ENCODE data around the gene KANSL2. TPM values are rescaled to one million over a fixed set of nuclear protein-coding genes. Genes with fewer than 3 reads are reported as not detected.

Gene KANSL2
- total RNA-seq, 1 experiment from 2014 or later = 59.7 TPM

DNA sequence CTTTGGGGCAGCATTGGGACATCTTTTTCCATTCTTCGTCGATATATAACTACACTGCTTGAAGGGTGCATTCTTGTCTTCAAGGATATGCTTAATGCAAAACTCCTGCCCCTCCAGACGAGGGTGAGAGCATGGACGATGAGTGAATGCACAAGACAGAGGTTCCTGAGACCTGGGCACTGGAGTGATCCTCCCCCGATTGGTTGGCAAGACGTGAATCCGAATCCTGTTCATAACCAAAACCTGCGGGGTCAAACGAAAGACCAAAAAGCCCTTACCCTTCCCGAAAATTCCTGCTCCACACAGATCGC is 684 bp downstream of the KANSL2 start:
- Mint-ChIP-seq H3K9me3 (ENCODE audit: unreplicated experiment) (no peaks in the 10 kb centered on the region), H3K4me3 (ENCODE audit: unreplicated experiment) (peak overlapping the region; percentile 92), H3K36me3 (ENCODE audit: insufficient read depth, unreplicated experiment) (peaks cover 69% of the 10 kb centered on the region), H3K27ac (ENCODE audit: unreplicated experiment) (peak overlapping the region; percentile 93), H3K4me1 (ENCODE audit: low read depth, unreplicated experiment) (peaks cover 14% of the 10 kb centered on the region), H3K27me3 (ENCODE audit: insufficient read depth, unreplicated experiment) (no peaks in the 10 kb centered on the region)
- intact Hi-C loops (cut with micrococcal nuclease; ENCODE audit: unreplicated experiment) = no loop called here
- CTCF ChIA-PET = interaction anchor here (0.7 to 1.8 kb wide), 3 partner anchors 72 to 385 kb away, joined by 3 to 7 read pairs (median 4); no protein-coding TSS in a partner anchor
- DNase-seq = no peak
- POLR2A ChIA-PET = interaction anchor here (0.5 to 1.5 kb wide), 3 partner anchors 72 to 113 kb away, joined by 6 to 15 read pairs (median 11); partner anchors contain the start of gene ADCY6
- TF ChIP-seq, protein P1, sequence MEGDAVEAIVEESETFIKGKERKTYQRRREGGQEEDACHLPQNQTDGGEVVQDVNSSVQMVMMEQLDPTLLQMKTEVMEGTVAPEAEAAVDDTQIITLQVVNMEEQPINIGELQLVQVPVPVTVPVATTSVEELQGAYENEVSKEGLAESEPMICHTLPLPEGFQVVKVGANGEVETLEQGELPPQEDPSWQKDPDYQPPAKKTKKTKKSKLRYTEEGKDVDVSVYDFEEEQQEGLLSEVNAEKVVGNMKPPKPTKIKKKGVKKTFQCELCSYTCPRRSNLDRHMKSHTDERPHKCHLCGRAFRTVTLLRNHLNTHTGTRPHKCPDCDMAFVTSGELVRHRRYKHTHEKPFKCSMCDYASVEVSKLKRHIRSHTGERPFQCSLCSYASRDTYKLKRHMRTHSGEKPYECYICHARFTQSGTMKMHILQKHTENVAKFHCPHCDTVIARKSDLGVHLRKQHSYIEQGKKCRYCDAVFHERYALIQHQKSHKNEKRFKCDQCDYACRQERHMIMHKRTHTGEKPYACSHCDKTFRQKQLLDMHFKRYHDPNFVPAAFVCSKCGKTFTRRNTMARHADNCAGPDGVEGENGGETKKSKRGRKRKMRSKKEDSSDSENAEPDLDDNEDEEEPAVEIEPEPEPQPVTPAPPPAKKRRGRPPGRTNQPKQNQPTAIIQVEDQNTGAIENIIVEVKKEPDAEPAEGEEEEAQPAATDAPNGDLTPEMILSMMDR (IDR thresholded peaks at IDR 0.05; ENCODE audit: insufficient read depth in 1 of 2, low read depth in 1 of 2, low read length in 1 of 2, severe bottlenecking in 1 of 2, unreplicated experiment in 1 of 2) = no peak
- peaks cover 3% of the 10 kb centered on the region for H3K36me3 ChIP-seq (ENCODE audit: control insufficient read depth, insufficient read depth, low read length)
- BruUV-seq (replicated peaks) = TSS peak; percentile 44
- H3K9me3 ChIP-seq = no peaks in the 10 kb centered on the region
- peak overlapping the region; percentile 83 for H3K4me3 ChIP-seq (ENCODE audit: low read depth, low read length)
- no peaks in the 10 kb centered on the region for H3K27me3 ChIP-seq (replicated peaks; ENCODE audit: control insufficient read depth, insufficient read depth, low read length)
- H3K4me1 ChIP-seq = peaks cover 22% of the 10 kb centered on the region; the same call in 1 of the 2 replicates

DNA sequence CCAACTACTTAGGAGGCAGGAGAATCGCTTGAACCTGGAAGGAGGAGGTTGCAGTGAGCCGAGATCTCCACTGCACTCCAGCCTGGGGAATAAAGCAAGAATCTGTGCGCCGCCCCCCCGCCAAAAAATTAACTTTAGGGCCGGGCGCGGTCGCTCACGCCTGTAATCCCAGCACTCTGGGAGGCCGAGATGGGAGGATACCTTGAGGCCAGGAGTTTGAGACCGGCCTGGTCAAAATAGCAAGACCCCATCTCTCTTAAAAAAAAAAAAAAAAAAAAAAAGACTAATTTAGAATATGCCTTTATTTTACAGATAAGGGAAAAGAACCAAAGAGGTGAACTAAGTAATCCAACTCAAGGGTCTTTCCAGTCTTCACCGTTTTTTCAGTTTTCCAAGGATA is 1.2 kb downstream of the KANSL2 start:
- DNase-seq = no peak

DNA sequence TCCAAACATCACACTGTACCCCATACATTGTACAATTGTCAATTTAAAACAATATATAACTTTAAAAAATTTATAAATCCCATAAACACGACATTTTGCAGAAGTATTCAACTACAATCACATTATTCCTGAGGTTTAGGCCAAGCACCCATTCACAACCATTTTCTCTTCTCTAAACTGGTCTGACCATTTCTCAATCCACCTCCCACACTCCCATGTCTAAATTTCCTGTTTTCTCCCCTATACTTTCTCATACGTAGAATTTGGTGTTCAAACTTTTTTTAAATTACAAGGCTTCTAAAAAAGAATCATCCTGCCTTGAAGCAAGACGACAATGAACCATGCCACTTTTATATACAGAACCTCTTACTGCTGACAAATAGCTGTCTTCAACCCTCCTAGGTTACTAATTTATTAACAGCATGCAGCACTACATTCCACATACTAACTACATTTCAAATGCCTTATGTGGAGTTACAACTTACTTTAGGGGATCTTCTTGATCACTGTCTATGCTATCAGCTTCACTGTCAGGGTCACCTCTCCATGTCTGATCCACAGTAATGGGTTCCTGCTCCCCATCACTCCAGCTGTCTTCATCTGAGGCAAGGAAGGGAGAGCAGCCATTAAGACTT is 3.4 kb downstream of the KANSL2 start:
- no peak for DNase-seq
- Mint-ChIP-seq H3K9me3 (ENCODE audit: unreplicated experiment) (no peaks in the 10 kb centered on the region), H3K4me1 (ENCODE audit: low read depth, unreplicated experiment) (peaks cover 14% of the 10 kb centered on the region), H3K4me3 (ENCODE audit: unreplicated experiment) (peak overlapping the region; percentile 92), H3K36me3 (ENCODE audit: insufficient read depth, unreplicated experiment) (peaks cover 84% of the 10 kb centered on the region), H3K27me3 (ENCODE audit: insufficient read depth, unreplicated experiment) (no peaks in the 10 kb centered on the region), H3K27ac (ENCODE audit: unreplicated experiment) (no peak overlapping the region)
- Histone ChIP-seq H3K9me3 (no peaks in the 10 kb centered on the region), H3K4me1 (peaks cover 19% of the 10 kb centered on the region; the same call in 1 of the 2 replicates), H3K36me3 (ENCODE audit: control insufficient read depth, insufficient read depth, low read length) (peaks cover 3% of the 10 kb centered on the region), H3K27me3 (replicated peaks; ENCODE audit: control insufficient read depth, insufficient read depth, low read length) (no peaks in the 10 kb centered on the region), H3K4me3 (ENCODE audit: low read depth, low read length) (no peak overlapping the region)
- intact Hi-C loops (cut with micrococcal nuclease; ENCODE audit: unreplicated experiment) = no loop called here
- CTCF ChIA-PET = interaction anchor here (0.6 kb wide), 1 partner anchor 122 kb away, joined by 3 read pairs; no protein-coding TSS in a partner anchor
- TF ChIP-seq, protein P1 (IDR thresholded peaks at IDR 0.05; ENCODE audit: insufficient read depth in 1 of 2, low read depth in 1 of 2, low read length in 1 of 2, severe bottlenecking in 1 of 2, unreplicated experiment in 1 of 2) = no peak
- POLR2A ChIA-PET = no interaction called here
- no TSS peak for BruUV-seq (replicated peaks)

More for the DNA sequence above, 1.2 kb downstream of the KANSL2 start:
- Mint-ChIP-seq H3K27me3 (ENCODE audit: insufficient read depth, unreplicated experiment) (no peaks in the 10 kb centered on the region), H3K9me3 (ENCODE audit: unreplicated experiment) (no peaks in the 10 kb centered on the region), H3K4me1 (ENCODE audit: low read depth, unreplicated experiment) (peaks cover 14% of the 10 kb centered on the region), H3K4me3 (ENCODE audit: unreplicated experiment) (peak overlapping the region; percentile 92), H3K36me3 (ENCODE audit: insufficient read depth, unreplicated experiment) (peaks cover 69% of the 10 kb centered on the region), H3K27ac (ENCODE audit: unreplicated experiment) (peak overlapping the region; percentile 93)
- peak overlapping the region; percentile 83 for H3K4me3 ChIP-seq (ENCODE audit: low read depth, low read length)
- H3K9me3 ChIP-seq = no peaks in the 10 kb centered on the region
- POLR2A ChIA-PET = no interaction called here
- intact Hi-C loops (cut with micrococcal nuclease; ENCODE audit: unreplicated experiment) = no loop called here
- CTCF ChIA-PET = no interaction called here
- BruUV-seq (replicated peaks) = no TSS peak
- no peaks in the 10 kb centered on the region for H3K27me3 ChIP-seq (replicated peaks; ENCODE audit: control insufficient read depth, insufficient read depth, low read length)
- TF ChIP-seq, protein P1 (IDR thresholded peaks at IDR 0.05; ENCODE audit: insufficient read depth in 1 of 2, low read depth in 1 of 2, low read length in 1 of 2, severe bottlenecking in 1 of 2, unreplicated experiment in 1 of 2) = no peak
- peaks cover 19% of the 10 kb centered on the region; the same call in 1 of the 2 replicates for H3K4me1 ChIP-seq
- peaks cover 3% of the 10 kb centered on the region for H3K36me3 ChIP-seq (ENCODE audit: control insufficient read depth, insufficient read depth, low read length)
